ENCODE results near the gene SKIDA1.
A peak's percentile ranks its signal among the peaks of the same experiment; 100 is the strongest.

The SKIDA1 gene

GRCh38 chr10:21529032-21529910 is 3.8 kb upstream of the SKIDA1 start:
- DNase-seq (ENCODE audit: low read depth in 2 of 2), result no peak

GRCh38 chr10:21528236-21529031 is 3.0 kb upstream of the SKIDA1 start:
- DNase-seq (ENCODE audit: low read depth in 2 of 2), result no peak

- no peak for DNase-seq (ENCODE audit: low read depth in 2 of 2)
Measured at GRCh38 chr10:21527598-21528235, 2.2 kb upstream of the SKIDA1 start.

- no peak for DNase-seq (ENCODE audit: low read depth in 2 of 2)
Measured at GRCh38 chr10:21526860-21527597, 1.5 kb upstream of the SKIDA1 start.

GRCh38 chr10:21526188-21526859 is 842 bp upstream of the SKIDA1 start:
- DNase-seq (ENCODE audit: low read depth in 2 of 2), result peak in 1 of 2 donors; percentile 19

- no peak for DNase-seq (ENCODE audit: low read depth in 2 of 2)
Measured at GRCh38 chr10:21524526-21525366, 736 bp downstream of the SKIDA1 start.

GRCh38 chr10:21524131-21524525 is 1.4 kb downstream of the SKIDA1 start:
- DNase-seq (ENCODE audit: low read depth in 2 of 2), result no peak

GRCh38 chr10:21523557-21524008 is 1.9 kb downstream of the SKIDA1 start:
- DNase-seq (ENCODE audit: low read depth in 2 of 2), result no peak

GRCh38 chr10:21522631-21523406 is 2.7 kb downstream of the SKIDA1 start:
- no peak for DNase-seq (ENCODE audit: low read depth in 2 of 2)

GRCh38 chr10:21521751-21522533 is 3.5 kb downstream of the SKIDA1 start:
- DNase-seq (ENCODE audit: low read depth in 2 of 2), result no peak

- no peak for DNase-seq (ENCODE audit: low read depth in 2 of 2)
Measured at GRCh38 chr10:21520949-21521348, 4.5 kb downstream of the SKIDA1 start.

- no peak for DNase-seq (ENCODE audit: low read depth in 2 of 2)
Measured at GRCh38 chr10:21520509-21520908, 5.0 kb downstream of the SKIDA1 start.

- no peak for DNase-seq (ENCODE audit: low read depth in 2 of 2)
Measured at GRCh38 chr10:21519941-21520436, 5.5 kb downstream of the SKIDA1 start.

GRCh38 chr10:21519397-21519933 is 6.0 kb downstream of the SKIDA1 start:
- no peak for DNase-seq (ENCODE audit: low read depth in 2 of 2)

- no peak for DNase-seq (ENCODE audit: low read depth in 2 of 2)
Measured at GRCh38 chr10:21518641-21519396, 6.7 kb downstream of the SKIDA1 start.

GRCh38 chr10:21518149-21518640 is 7.3 kb downstream of the SKIDA1 start:
- no peak for DNase-seq (ENCODE audit: low read depth in 2 of 2)
